GM21360 (cell line): ENCODE data around the gene MAP1LC3B2.
A peak's percentile ranks its signal among the peaks of the same experiment; 100 is the strongest.

Source experiments
- ATAC-seq: cut with Tn5 transposase; IDR thresholded peaks from one replicate; pipeline ENCODE4 v1.9.1; 2021; ENCODE audit warnings: mild to moderate bottlenecking, moderate library complexity; ENCODE audit not compliant: unreplicated experiment

The MAP1LC3B2 gene

DNA sequence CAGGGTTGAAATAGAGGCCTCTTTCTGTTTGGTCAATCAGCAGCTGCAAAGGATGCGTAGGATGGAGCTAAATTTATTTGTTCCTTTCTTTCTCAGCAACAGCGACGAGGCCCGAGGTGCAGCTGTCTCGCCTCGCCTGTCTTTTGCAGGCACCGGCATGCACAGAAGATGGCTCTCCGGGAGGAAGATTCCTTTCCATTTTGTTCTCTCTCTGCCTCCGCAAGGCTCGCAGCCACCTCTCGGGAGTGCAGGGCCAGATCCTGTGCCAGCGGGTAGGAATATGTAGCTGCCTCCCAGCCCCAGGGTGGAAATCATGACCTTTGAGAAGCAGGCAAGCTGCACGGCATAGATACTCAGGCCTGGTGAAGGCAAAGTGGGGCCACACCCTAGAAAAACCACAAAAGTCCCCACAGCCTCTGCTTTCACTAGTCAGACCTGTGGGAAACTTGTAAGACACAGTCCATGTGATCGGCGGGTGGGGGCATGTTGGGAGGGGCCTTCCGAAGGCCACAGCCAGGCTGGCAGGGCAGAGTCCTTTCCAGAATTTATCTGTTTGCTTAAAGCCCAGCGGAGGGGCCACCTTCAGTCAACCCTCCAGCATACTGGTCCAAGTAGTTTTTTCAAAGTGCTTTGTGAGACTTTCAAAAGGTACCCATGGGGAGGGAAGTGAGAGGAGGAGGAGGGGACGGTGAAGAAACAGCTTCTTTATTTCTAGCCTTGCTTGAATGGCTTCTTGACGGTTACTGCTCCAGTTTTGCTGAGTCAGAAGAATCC, at the start of gene MAP1LC3B2:
Gene MAP1LC3B2 (plus strand): TSS at position 220 of the 774 bp plus-strand sequence. CDS start 16,562 bp downstream, outside the sequence.
- ATAC-seq = peak; percentile 75

DNA sequence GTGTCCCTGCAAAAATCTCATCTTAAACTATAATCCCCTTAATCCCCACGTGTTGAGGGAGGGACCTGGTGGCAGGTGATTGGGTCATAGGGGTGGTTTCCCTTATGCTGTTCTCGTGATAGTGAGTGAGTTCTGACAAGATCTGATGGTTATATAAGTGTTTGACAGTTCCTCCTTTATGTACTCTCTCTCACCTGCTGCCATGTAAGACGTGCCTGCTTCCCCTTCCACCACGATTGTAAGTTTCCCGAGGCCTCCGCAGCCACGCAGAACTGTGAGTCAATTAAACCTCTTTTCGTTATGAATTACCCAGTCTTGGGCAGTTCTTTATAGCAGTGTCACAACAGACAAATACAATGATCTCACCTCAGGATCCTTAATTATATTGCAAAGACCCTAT, 45.2 kb upstream of the MAP1LC3B2 start:
- no peak for ATAC-seq

DNA sequence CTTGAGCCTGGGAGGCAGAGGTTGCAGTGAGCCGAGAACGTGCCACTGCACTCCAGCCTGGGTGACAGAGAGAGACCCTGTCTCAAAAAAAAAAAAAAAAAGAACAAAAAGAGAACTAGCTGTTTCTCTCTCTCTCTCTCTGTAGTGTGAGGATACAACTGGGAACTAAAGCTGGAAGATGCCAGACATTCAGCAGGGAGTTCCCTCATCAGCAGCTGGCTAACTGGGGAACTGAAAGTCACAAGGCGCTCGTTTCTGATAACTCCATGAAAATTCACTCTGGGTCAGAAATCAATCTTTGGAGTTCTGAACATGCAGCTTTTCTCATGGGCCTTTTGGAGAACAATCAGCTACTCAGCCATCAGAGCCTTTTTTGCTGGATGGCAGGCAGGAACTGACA, 43.5 kb upstream of the MAP1LC3B2 start:
- ATAC-seq = no peak

DNA sequence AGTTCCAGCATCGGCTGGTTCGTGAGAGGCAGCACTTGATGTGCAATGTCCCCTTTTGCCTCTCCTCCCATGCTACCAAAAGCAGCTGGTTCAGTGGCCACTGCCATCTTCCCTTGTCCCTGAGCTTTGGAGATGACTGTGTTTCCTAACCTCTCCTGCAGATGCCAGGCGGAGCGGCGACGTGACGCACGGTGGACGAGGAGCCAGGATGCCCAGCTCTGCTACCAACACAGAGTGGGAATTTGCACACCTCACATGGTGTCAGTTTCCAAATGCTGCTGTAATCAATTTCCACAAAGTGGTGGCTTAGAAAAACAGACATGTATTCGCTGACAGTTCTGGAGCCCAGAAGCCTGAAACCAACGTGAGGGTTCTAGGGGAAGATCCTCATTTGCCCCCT, 42.5 kb upstream of the MAP1LC3B2 start:
- ATAC-seq = no peak

DNA sequence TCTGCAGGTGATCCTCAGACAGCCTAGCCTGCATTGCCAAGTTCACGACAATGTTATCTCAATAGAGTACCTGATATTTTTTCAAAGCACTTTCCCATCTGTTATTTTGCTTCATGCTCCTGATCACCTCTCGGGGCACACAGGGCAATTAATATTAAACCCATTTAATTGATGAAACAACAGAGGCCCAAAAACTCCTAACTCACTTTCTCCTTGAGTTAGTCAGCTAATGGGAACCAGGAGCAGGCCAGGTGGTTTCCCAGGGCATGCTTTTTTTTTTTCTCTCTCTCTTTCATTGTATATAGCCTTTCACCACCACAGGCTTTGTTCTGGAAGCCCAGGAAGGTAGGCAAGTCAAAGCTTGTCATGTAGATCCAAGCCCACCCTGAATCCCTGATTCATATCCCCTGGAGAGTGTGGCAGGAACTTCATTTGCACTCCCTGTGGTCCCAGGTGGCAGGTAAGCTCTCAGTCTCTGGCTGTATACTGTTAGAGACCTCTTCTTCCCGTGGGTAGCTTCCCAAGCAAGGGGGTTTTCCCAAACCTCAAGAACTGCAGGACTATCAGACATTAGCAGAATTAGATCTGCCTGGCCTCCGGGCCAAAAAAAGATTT, 41.6 kb upstream of the MAP1LC3B2 start:
- ATAC-seq = no peak

DNA sequence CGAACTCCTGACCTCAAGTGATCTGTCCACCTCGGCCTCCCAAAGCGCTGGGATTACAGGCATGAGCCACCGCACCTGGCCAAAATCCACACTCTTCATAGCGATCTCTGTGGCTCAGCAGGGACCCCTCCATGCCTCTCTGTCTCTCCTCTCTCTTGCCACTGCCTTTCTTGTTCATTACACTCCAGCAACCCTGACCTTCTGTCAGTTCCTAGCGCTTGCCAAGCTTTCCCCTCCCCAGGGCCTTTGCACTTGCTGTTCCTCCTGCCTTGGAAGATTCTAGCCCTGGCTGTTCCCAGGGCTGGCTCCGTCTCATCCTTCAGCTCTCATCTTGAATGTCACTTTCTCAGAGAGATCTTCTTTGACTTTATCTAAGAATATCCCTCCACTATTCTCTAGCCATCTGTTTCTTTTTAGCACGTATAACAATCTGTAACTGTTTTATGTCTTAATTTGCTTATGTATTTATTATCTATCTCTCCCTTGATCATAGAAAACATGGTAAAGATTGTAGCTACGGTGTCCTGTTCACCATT, 38.9 kb upstream of the MAP1LC3B2 start:
- no peak for ATAC-seq

DNA sequence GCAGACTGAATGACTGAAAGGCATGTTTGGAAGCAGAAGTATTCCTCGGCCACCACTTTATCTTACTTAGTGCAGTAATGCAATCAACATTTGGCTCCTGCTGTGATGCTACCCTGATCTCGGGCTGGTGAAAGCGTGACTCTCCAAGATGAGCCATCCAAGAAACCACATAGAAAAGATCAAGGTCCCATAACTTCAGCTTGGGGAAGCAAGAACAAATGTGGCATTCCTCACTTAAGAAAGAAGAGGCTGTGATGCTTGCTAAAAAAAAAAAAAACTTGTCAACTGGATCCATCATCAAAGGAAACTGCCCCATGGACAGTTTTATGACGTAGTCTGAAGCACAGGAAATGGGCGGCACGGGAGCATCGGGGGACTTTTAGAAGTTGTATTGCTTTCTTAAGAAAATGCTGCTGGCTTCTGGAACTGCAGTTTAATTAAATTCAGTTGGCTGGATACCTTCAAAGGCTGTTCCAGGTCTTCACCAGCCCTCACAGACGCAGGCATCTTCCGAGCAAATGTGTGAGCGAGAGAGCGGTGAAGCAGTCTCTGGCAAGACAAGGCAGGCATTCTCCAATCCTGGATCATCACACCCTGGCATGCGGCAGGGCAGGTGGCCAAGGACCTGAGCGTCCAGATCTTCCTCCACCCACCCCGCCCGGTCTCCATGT, 38.2 kb upstream of the MAP1LC3B2 start:
- ATAC-seq = no peak

DNA sequence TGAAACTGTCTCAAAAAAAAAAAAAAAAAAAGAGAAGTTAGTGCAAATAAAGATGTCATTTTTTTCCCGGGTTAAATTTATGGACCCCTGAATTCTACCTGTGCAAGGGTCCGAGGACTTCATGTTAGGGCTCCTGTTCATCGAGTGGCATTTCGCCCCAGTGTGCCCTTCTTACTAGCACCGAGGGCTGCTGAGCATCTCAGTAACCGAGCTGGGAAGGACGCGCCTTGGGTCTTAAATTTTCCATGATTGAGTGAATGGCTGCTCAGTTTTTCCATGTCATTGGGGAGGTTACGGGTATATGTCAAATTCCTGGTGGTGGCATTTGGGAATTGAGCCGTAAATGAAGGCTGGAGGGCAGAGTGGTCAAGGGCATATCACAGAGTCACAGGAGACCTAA, 34.9 kb upstream of the MAP1LC3B2 start:
- no peak for ATAC-seq

DNA sequence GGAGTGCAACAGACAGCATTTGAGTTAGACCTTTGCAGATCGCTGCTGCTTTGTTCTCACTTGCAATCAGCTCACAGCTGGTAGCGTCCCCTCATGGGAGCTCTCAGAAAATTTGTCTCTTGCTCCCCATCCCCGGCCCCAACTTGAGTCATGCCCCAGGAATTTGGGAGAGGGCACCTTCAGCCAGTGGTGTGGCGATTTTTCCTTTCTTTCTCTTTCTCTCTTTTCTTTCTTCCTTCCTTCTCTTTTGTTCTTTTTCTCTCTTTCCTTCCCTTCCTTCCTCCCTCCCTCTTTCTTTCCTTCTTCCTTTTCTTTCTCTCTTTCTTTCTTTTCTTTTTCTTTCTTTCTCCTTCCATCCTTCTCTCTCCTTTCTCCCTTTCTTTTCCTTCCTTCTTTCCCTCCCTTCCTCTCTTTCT, 34.2 kb upstream of the MAP1LC3B2 start:
- no peak for ATAC-seq

DNA sequence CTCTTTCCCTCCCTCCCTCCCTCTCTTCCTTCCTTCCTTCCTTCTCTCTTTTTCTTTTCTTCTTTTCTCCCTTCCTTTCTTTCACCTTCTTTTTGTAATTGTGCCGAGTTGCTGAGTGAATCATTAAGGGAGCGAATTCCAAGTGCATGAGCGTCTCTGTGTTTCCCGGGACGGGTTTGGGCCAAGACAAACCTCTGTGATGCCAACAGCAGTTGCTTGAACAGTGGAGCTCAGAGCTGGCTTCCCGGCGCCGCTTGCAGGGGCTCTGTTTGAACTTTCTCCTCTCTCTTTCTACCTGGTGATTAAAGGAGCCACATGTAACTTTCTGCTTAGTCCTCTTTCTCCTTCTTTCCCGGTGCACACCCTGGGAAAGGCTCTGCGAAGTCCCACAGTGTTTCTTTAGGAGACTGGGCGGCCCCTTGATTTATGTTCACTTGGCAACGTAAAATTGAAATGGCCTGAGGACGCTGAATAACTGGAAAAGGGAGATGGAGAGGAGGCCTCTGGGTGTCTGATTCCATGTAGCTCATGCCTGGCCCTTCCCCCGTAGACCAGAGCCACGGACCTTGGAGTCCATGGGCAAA, 33.7 kb upstream of the MAP1LC3B2 start:
- no peak for ATAC-seq

DNA sequence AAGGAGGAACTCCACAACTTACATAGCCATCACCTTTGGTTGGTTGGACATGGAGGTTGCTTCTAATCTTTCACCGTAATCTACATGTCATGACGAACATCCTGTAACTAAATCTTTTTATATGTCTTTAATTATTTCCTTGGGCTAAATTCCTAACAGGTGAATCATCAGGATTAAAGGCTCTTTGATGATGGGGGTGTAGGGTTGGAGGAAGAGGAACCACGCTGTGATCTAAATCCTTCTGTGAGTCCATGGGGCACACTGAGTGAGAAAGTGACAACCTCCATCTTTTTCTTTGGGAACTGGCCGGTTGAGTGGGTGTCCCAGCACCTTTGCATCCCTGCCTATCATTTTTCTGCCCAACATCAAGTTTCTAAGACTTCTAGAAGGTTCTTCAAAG, 31.1 kb upstream of the MAP1LC3B2 start:
- ATAC-seq = no peak

DNA sequence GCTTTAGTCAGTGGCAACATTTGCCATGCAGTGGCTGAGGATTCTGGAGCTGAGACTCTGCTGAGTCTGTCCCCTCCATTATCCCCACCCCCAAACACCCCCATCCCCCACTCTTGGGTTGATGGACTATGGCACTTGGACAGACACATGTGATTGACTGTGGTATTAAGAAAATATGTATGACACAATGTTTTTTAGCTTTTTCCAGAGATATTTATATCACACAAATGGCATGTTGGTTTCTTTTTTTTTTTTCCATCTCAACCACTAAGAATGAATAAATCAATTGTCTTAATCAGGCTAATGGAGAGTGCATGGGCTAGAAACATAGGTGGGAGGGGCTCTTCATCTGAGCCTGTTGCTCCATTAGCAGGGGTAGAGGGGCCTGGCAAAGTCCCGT, 30.7 kb upstream of the MAP1LC3B2 start:
- ATAC-seq = no peak

DNA sequence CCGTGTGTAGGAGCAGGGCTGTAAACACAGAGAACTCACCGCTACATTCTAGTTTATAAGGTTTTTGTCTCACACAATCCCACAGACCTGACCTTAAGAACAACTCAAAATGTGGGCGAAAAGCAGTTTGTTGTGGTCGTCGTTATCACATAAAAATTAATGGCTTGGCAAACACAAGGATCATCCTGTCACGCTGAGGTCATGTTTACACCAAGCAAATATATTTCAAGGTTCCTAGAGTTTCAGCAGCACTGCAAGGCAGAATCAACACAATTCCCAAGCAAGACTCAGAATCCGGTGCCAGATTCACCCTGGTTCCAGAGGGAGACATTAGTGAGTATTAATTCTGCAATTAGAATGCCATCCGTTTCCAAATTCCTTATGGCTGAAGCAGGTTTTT, 30.1 kb upstream of the MAP1LC3B2 start:
- no peak for ATAC-seq

DNA sequence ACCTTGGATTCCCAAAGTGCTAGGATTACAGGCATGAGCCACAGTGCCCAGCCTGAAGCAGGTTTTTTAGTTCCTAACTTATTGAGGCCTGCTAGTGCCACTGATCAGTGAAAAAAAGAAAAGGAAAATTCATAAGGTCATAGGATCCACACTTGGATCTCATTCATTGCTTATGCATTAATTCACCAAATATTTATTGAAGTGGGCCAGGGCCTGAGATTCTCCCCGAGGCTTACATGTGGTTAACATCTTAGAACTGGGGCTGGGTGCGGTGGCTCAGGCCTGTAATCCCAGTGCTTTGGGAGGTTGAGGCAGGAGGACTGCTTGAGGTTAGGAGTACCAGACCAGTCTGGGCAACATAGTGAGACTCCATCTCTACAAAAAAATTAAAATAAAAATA, 29.5 kb upstream of the MAP1LC3B2 start:
- no peak for ATAC-seq

DNA sequence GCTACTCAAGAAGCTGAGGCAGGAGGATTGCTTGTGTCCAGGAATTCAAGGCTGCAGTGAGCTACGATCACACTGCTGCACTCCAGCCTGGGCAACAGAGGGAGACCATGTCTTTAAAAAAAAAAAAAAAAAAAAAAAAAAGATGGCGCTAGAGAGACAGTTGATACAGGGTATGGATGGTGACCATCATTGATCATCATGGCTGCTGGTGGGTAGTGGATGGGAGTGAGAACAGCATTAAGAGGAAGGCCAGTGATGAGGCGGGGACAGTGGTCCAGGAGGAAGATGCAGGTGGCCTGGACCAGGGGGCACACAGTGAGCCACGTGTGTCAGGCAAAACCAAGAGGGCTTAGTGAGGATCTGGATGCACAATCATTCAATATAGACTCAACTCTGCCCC, 26.8 kb upstream of the MAP1LC3B2 start:
- no peak for ATAC-seq

DNA sequence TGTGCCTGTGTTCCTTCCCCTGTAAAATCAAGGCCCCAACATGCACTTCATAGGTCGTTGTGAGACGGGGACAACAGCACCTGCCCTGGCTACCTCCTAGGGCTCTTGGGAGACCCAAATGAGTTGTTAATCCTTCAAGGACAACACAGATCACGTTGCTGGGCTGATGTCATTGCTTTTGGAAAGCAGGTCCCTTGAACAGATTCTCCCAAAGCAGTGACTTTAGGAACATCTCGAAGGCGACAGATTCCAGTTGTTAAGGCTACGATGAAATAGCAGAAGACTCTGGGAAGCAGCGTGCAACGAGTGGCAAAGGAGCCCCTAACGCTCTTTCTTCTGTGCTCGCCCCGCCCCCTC, 26.2 kb upstream of the MAP1LC3B2 start:
- no peak for ATAC-seq

DNA sequence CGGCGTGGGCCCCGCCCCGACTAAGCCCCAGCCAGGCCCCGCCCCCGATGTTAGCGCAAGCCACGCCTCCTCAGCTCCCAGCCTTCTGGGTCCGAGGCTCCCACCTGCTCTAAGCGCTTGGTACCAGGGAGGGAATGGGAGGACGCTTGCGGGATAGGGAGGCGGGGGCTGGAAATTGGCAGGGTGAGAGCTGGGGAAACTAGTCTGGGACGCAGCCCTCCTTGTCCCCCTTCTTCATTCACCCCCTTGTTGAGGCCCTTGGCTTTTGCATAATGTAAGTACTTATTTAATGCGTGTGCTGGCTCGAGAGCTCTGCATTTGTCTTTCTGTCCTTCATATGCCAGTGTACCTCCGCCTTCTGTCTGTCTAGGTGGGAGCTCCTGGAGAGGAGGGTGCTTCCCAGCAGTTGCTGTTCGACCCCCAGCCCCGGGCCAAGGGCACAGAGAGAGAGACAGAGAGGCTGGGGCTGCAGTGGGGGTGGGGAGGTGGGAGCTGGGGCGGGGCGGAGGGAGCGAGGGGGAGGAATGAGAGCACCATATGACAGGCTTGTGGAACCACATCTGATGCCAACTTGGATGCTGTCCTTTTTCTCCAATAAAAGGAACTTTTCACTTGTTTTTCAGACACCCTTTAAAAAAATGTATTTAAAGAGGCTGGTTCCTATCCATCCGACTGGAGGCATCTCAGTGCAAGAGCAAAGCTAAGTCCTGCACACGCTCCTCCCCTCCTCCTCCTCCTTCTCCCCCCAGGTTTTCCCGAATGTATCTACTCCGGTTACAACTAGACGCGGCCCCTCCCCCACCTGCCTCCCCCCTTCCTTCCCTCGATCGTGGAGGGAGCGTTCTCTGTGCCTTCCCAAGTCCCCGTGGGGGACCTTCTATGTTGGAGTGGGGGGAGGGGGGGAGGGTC, 25.6 kb upstream of the MAP1LC3B2 start:
- no peak for ATAC-seq

DNA sequence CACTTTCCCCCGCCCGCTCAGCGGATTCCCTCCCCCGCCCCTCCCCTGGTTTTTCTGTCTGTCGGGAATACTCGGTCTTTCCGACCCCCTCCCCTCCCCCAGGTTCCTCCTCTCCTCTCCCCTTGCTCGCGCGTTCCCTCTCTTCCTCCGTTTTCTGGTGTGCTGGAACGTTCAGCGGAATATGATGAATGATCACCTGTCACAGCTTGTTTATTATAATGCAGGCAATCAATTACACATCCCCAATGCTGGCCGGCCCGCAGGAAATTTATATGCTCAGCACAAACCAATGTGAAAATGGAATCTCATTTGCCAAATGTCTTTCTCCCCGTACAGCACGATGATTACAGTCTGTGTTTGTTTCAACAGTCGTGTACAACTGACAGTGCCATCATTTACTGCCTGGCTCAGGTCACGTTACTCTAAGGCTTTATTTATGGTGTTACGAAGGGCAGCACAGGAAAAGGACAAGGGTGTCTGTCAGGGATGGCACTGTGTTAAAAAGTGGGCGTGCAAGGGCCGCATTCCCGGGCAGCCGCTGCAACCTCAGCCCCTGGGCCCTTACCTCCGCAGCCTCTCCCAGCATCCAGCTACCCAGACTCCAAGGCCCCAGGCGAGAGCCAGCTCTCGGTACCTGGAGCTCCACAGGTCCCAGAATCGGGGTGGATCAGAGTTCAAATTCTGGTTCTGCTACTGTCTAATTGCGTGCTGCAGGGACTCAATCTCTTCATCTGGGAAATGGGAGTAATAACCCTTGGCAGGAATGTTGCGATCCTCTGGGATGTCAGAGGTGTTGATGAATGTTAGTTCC, 24.7 kb upstream of the MAP1LC3B2 start:
- no peak for ATAC-seq

DNA sequence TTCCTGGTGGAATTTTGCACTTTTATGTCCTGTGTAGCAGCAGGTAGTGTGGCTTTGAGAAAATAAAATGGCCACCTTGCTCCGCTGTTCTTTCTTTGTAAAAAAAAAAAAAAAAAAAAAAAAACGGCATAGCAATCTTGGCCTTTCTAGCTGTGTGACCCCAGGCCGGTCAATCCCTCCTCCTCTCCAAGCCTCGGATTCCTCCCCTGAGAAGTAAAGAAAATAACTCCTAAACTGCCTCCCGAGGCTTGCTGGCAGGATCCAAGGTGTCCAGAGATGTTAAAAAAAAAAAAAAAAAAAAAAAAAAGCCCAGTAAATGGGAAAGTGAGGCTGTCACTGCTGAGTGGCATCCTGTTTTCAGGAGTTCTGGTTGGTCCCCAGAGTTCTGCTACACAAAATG, 23.9 kb upstream of the MAP1LC3B2 start:
- ATAC-seq = no peak
